Measurements from ENCODE around the gene FAM8A1.

The FAM8A1 gene
- long read RNA-seq, full-length matches to known transcripts = 6 of 9 reads
- long read RNA-seq, partial matches to known transcripts = 0 of 9 reads
- long read RNA-seq, other reads (novel, unspliced or antisense) = 3 of 9 reads

GRCh38 chr6:17599877-17600526 lies at the start of gene FAM8A1:
FAM8A1 (plus strand) TSS chr6:17600302; CDS start chr6:17600410, 108 bp downstream.
- TF ChIP-seq POLR2AphosphoS5 (IDR thresholded peaks at IDR 0.05; ENCODE audit: low read depth) = 0 out of 2 replicates have a peak, but pooled peaks have one; percentile 39
- TF ChIP-seq GABPA (IDR thresholded peaks at IDR 0.05; ENCODE audit: low read depth) = peak; percentile 90
- no peak for TF ChIP-seq SPI1 (IDR thresholded peaks at IDR 0.05; ENCODE audit: borderline replicate concordance, low read depth)
- TF ChIP-seq, protein P1, sequence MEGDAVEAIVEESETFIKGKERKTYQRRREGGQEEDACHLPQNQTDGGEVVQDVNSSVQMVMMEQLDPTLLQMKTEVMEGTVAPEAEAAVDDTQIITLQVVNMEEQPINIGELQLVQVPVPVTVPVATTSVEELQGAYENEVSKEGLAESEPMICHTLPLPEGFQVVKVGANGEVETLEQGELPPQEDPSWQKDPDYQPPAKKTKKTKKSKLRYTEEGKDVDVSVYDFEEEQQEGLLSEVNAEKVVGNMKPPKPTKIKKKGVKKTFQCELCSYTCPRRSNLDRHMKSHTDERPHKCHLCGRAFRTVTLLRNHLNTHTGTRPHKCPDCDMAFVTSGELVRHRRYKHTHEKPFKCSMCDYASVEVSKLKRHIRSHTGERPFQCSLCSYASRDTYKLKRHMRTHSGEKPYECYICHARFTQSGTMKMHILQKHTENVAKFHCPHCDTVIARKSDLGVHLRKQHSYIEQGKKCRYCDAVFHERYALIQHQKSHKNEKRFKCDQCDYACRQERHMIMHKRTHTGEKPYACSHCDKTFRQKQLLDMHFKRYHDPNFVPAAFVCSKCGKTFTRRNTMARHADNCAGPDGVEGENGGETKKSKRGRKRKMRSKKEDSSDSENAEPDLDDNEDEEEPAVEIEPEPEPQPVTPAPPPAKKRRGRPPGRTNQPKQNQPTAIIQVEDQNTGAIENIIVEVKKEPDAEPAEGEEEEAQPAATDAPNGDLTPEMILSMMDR (IDR thresholded peaks at IDR 0.05; ENCODE audit: insufficient read depth, low read length) = peak; percentile 3
- peak; percentile 78 to 95 for DNase-seq (ENCODE audit: low read depth in 1 of 2, low spot score in 1 of 2)
- Histone ChIP-seq H3K27me3 (ENCODE audit: insufficient read depth, poor library complexity, severe bottlenecking) (no peaks in the 10 kb centered on the region), H3K27ac (replicated peaks) (peak within 1 kb of the TSS; percentile 66), H3K4me3 (replicated peaks; ENCODE audit: insufficient read depth, low read length) (peak within 1 kb of the TSS; percentile 65)

DNA sequence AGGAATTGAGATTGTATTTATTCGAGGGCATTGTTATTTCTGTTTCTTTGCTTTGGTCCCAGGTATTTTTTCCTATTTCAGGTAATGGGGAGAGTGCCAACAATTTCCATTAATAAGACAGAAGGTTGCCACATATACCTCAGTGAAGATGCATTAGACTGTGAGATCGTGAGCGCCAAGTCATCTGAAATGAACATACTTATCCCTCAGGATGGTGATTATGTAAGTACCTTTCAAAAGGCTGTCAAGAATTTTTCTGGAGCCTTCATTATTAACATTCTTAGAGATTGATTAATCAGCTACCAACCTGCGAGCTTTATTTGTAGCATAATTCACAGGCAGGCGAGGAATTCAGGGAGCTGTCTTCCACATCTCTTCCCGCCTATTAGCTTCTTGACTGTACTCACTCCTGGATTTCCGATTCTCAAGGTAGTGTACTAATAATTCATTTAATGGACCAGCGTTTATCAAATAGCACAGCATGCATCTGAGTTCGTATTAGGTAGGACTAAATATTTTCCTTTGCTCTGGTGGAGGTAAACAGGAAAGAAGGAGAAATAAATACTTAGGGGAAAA lies 48.6 kb upstream of the FAM8A1 start:
- DNase-seq (ENCODE audit: low read depth in 1 of 2, low spot score in 1 of 2) = no peak
- TF ChIP-seq POLR2AphosphoS5 (IDR thresholded peaks at IDR 0.05; ENCODE audit: low read depth) (no peak), SPI1 (IDR thresholded peaks at IDR 0.05; ENCODE audit: borderline replicate concordance, low read depth) (no peak), GABPA (IDR thresholded peaks at IDR 0.05; ENCODE audit: low read depth) (no peak)
- TF ChIP-seq, protein P2, sequence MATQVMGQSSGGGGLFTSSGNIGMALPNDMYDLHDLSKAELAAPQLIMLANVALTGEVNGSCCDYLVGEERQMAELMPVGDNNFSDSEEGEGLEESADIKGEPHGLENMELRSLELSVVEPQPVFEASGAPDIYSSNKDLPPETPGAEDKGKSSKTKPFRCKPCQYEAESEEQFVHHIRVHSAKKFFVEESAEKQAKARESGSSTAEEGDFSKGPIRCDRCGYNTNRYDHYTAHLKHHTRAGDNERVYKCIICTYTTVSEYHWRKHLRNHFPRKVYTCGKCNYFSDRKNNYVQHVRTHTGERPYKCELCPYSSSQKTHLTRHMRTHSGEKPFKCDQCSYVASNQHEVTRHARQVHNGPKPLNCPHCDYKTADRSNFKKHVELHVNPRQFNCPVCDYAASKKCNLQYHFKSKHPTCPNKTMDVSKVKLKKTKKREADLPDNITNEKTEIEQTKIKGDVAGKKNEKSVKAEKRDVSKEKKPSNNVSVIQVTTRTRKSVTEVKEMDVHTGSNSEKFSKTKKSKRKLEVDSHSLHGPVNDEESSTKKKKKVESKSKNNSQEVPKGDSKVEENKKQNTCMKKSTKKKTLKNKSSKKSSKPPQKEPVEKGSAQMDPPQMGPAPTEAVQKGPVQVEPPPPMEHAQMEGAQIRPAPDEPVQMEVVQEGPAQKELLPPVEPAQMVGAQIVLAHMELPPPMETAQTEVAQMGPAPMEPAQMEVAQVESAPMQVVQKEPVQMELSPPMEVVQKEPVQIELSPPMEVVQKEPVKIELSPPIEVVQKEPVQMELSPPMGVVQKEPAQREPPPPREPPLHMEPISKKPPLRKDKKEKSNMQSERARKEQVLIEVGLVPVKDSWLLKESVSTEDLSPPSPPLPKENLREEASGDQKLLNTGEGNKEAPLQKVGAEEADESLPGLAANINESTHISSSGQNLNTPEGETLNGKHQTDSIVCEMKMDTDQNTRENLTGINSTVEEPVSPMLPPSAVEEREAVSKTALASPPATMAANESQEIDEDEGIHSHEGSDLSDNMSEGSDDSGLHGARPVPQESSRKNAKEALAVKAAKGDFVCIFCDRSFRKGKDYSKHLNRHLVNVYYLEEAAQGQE (IDR thresholded peaks at IDR 0.05; ENCODE audit: insufficient replicate concordance, low read depth) = no peak
- TF ChIP-seq, protein P1 (IDR thresholded peaks at IDR 0.05; ENCODE audit: insufficient read depth, low read length) = no peak
- no peaks in the 10 kb centered on the region for H3K27me3 ChIP-seq (ENCODE audit: insufficient read depth, poor library complexity, severe bottlenecking)
- no peak overlapping the region for H3K4me3 ChIP-seq (replicated peaks; ENCODE audit: insufficient read depth, low read length)
- no peak overlapping the region for H3K27ac ChIP-seq (replicated peaks)

GRCh38 chr6:17552861-17553260 lies 47.2 kb upstream of the FAM8A1 start:
- Histone ChIP-seq H3K27ac (replicated peaks) (no peak overlapping the region), H3K27me3 (ENCODE audit: insufficient read depth, poor library complexity, severe bottlenecking) (no peaks in the 10 kb centered on the region), H3K4me3 (replicated peaks; ENCODE audit: insufficient read depth, low read length) (no peak overlapping the region)
- TF ChIP-seq SPI1 (IDR thresholded peaks at IDR 0.05; ENCODE audit: borderline replicate concordance, low read depth) = no peak
- TF ChIP-seq POLR2AphosphoS5 (IDR thresholded peaks at IDR 0.05; ENCODE audit: low read depth) = no peak
- TF ChIP-seq, protein P2 (IDR thresholded peaks at IDR 0.05; ENCODE audit: insufficient replicate concordance, low read depth) = no peak
- TF ChIP-seq GABPA (IDR thresholded peaks at IDR 0.05; ENCODE audit: low read depth) = no peak
- TF ChIP-seq, protein P1 (IDR thresholded peaks at IDR 0.05; ENCODE audit: insufficient read depth, low read length) = no peak
- no peak for DNase-seq (ENCODE audit: low read depth in 1 of 2, low spot score in 1 of 2)
